Astrocyte (in vitro differentiated cells and primary cell): ENCODE data around the gene PLEKHA6. TPM values are rescaled to one million over a fixed set of nuclear protein-coding genes. Genes with fewer than 3 reads are reported as not detected.

Source experiments
- DNase-seq: peaks from one replicate; pipeline ENCODE4 v3.0.0-alpha.2; 2010; ENCODE audit warnings: low read depth
- FAIRE-seq: peaks from 2 replicates; lab custom pipeline; 2011; peaks lifted over from hg19 to GRCh38; lab: Jason Lieb, UNC
- H2AFZ ChIP-seq: 2 replicates; pipeline ENCODE4 v1.6.0; 2012; ENCODE audit warnings: low read depth, low read length, inconsistent platforms
- H3K27ac ChIP-seq: 2 replicates; pipeline ENCODE4 v1.5.1; 2011; ENCODE audit warnings: low read depth, low read length, inconsistent platforms
- H3K27me3 ChIP-seq: 2 replicates; pipeline ENCODE4 v1.6.0; 2011; ENCODE audit warnings: low read length, inconsistent platforms; ENCODE audit not compliant: insufficient read depth
- H3K36me3 ChIP-seq: 2 replicates; pipeline ENCODE4 v1.5.1; 2011; ENCODE audit warnings: low read length, inconsistent platforms; ENCODE audit not compliant: insufficient read depth
- H3K4me1 ChIP-seq: 2 replicates; pipeline ENCODE4 v1.5.1; 2011; ENCODE audit warnings: low read length, inconsistent platforms; ENCODE audit not compliant: insufficient read depth
- H3K4me2 ChIP-seq: 2 replicates; pipeline ENCODE4 v1.6.0; 2012; ENCODE audit warnings: low read length, inconsistent platforms
- H3K4me3 ChIP-seq: 2 replicates; pipeline ENCODE4 v1.5.1; 2011; ENCODE audit warnings: low read depth, mild to moderate bottlenecking, low read length, inconsistent platforms; ENCODE audit not compliant: insufficient read depth
- H3K79me2 ChIP-seq: 2 replicates; pipeline ENCODE4 v1.6.0; 2012; ENCODE audit warnings: mild to moderate bottlenecking, low read length, inconsistent platforms; ENCODE audit not compliant: insufficient read depth
- H3K9ac ChIP-seq: 2 replicates; pipeline ENCODE4 v1.6.0; 2012; ENCODE audit warnings: mild to moderate bottlenecking, low read length, inconsistent platforms
- H3K9me3 ChIP-seq: 2 replicates; pipeline ENCODE4 v1.5.1; 2012; ENCODE audit warnings: low read depth, mild to moderate bottlenecking, low read length, inconsistent platforms; ENCODE audit not compliant: insufficient read depth
- H4K20me1 ChIP-seq: 2 replicates; pipeline ENCODE4 v1.6.0; 2012; ENCODE audit warnings: low read length, inconsistent platforms; ENCODE audit not compliant: insufficient read depth
- H3K27ac Mint-ChIP-seq: one replicate; pipeline ENCODE4 v1.8.0; 2021; ENCODE audit warnings: mild to moderate bottlenecking, mixed read lengths; ENCODE audit not compliant: unreplicated experiment
- H3K27me3 Mint-ChIP-seq: one replicate; pipeline ENCODE4 v1.8.0; 2021; ENCODE audit warnings: low read depth, mixed read lengths; ENCODE audit not compliant: unreplicated experiment
- H3K36me3 Mint-ChIP-seq: one replicate; pipeline ENCODE4 v1.8.0; 2021; ENCODE audit warnings: low read depth, mixed read lengths; ENCODE audit not compliant: unreplicated experiment
- H3K4me1 Mint-ChIP-seq: one replicate; pipeline ENCODE4 v1.8.0; 2021; ENCODE audit warnings: low read depth, mixed read lengths; ENCODE audit not compliant: unreplicated experiment
- H3K4me3 Mint-ChIP-seq: one replicate; pipeline ENCODE4 v1.8.0; 2021; ENCODE audit warnings: mild to moderate bottlenecking, moderate library complexity, mixed read lengths; ENCODE audit not compliant: unreplicated experiment
- H3K9me3 Mint-ChIP-seq: one replicate; pipeline ENCODE4 v1.8.0; 2021; ENCODE audit warnings: mild to moderate bottlenecking, mixed read lengths; ENCODE audit not compliant: unreplicated experiment
- EZH2 ChIP-seq: IDR thresholded peaks from 2 replicates; pipeline ENCODE4 v1.6.1; 2012; ENCODE audit warnings: mild to moderate bottlenecking, low read length, inconsistent platforms; ENCODE audit not compliant: insufficient read depth
- total RNA-seq: library from RNA; stranded (reverse); gene quantifications from 2 replicates; pipeline ENCODE4 v1.2.1, GENCODE V29; 2021
- TF ChIP-seq, protein P1 (sequence below): IDR thresholded peaks from 2 replicates; pipeline ENCODE4 v1.5.1; 2011; ENCODE audit warnings: low read depth, mild to moderate bottlenecking, inconsistent platforms, low read length, moderate library complexity; ENCODE audit not compliant: insufficient read depth

Gene PLEKHA6
- total RNA-seq, 1 donor from 2014 or later = 1.5 TPM

DNA sequence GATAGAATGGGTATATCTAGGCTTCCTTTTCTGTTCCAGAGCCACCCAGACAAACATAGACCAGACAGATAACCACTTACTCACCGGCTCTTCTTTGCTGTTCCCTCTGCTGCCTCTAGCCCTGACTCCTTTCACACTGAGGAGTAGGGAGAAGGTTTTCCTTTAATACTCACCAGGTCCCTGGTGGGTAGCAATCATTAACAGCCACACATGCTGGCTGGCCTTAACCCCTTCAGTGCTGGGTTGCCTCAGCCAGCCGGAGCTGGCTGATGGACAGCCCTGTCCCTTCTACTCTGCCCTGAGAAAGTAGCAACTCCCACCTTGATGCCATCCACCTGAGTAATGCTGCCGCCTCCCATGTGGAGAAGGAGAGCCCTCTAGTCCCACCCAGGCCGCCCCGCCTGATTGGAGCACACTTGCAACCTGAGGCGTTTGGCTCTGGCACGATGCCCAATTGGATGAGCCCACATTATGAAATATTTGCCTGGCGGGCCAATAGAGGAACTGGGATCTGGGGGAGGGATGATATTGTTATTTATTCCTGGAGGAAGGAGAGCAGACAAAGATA is 71.6 kb downstream of the PLEKHA6 start:
- Mint-ChIP-seq H3K27me3 (peaks cover 41% of the 10 kb centered on the region), H3K4me1 (peaks cover 12% of the 10 kb centered on the region), H3K9me3 (peaks cover 2% of the 10 kb centered on the region), H3K36me3 (no peaks in the 10 kb centered on the region), H3K27ac (no peak overlapping the region), H3K4me3 (no peak overlapping the region)
- no peaks in the 10 kb centered on the region for H4K20me1 ChIP-seq
- no peaks in the 10 kb centered on the region for H3K9me3 ChIP-seq
- no peaks in the 10 kb centered on the region for H3K4me1 ChIP-seq
- H3K36me3 ChIP-seq = no peaks in the 10 kb centered on the region
- no peak for FAIRE-seq
- no peak for TF ChIP-seq EZH2
- TF ChIP-seq, protein P1, sequence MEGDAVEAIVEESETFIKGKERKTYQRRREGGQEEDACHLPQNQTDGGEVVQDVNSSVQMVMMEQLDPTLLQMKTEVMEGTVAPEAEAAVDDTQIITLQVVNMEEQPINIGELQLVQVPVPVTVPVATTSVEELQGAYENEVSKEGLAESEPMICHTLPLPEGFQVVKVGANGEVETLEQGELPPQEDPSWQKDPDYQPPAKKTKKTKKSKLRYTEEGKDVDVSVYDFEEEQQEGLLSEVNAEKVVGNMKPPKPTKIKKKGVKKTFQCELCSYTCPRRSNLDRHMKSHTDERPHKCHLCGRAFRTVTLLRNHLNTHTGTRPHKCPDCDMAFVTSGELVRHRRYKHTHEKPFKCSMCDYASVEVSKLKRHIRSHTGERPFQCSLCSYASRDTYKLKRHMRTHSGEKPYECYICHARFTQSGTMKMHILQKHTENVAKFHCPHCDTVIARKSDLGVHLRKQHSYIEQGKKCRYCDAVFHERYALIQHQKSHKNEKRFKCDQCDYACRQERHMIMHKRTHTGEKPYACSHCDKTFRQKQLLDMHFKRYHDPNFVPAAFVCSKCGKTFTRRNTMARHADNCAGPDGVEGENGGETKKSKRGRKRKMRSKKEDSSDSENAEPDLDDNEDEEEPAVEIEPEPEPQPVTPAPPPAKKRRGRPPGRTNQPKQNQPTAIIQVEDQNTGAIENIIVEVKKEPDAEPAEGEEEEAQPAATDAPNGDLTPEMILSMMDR = no peak
- H3K27ac ChIP-seq = no peak overlapping the region
- no peak overlapping the region for H3K4me3 ChIP-seq
- no peak overlapping the region for H3K9ac ChIP-seq
- H2AFZ ChIP-seq = no peak overlapping the region
- H3K79me2 ChIP-seq = no peaks in the 10 kb centered on the region
- DNase-seq = no peak
- no peak overlapping the region for H3K4me2 ChIP-seq
- peaks cover 28% of the 10 kb centered on the region for H3K27me3 ChIP-seq

DNA sequence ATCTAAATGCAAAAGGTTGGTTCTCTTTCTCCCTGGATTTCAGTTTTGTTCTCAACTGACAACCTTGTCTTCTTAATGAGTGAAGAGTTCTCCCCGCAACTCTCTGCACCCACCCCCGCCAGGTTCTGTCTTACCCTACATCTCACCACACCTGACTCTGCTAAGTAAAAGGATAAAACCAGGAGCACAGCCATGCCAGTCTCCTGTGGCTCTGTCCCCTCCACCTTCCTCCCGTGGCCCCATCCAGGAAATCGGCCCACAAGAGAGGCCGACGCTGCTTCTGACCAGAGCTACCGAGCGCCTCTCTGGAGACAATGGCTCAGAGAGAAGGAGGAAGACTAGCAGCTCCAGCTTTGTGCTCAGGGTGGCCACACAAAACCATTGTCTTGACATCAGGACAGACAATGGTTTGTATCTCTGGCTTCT is 72.2 kb downstream of the PLEKHA6 start:
- FAIRE-seq = no peak

More for the DNA sequence above, 72.2 kb downstream of the PLEKHA6 start:
- Histone ChIP-seq H3K27me3 (peaks cover 30% of the 10 kb centered on the region), H3K4me1 (no peaks in the 10 kb centered on the region), H3K36me3 (no peaks in the 10 kb centered on the region), H3K4me2 (no peak overlapping the region), H3K4me3 (no peak overlapping the region), H4K20me1 (no peaks in the 10 kb centered on the region), H3K9ac (no peak overlapping the region), H3K27ac (no peak overlapping the region), H2AFZ (no peak overlapping the region), H3K9me3 (no peaks in the 10 kb centered on the region), H3K79me2 (no peaks in the 10 kb centered on the region)
- H3K9me3 Mint-ChIP-seq = peaks cover 2% of the 10 kb centered on the region
- TF ChIP-seq EZH2 = no peak
- TF ChIP-seq, protein P1 = no peak
- no peak overlapping the region for H3K4me3 Mint-ChIP-seq
- H3K27ac Mint-ChIP-seq = no peak overlapping the region
- peaks cover 12% of the 10 kb centered on the region for H3K4me1 Mint-ChIP-seq
- H3K36me3 Mint-ChIP-seq = no peaks in the 10 kb centered on the region
- peaks cover 40% of the 10 kb centered on the region for H3K27me3 Mint-ChIP-seq
- DNase-seq = no peak
